HEK293 (cell line): Measurements from ENCODE around the gene DEUP1.

Experiments
- CTCF ChIA-PET: fragments of 350-600 bp; formaldehyde crosslinking; extraction: SDS; loops from one replicate; lab custom pipeline; 2021; ENCODE audit warnings: antibody characterized with exemption; lab: Yijun Ruan, JAX
- POLR2A ChIA-PET: fragments of 300-600 bp; formaldehyde crosslinking; extraction: SDS; loops from one replicate; lab custom pipeline; 2020; ENCODE audit warnings: antibody characterized with exemption, inconsistent platforms; lab: Yijun Ruan, JAX
- H3K27ac ChIP-seq: fragments of 200-500 bp; sonication (Bioruptor generic); 2 replicates; pipeline ENCODE4 v1.5.1; 2014; ENCODE audit warnings: low read depth, low read length, control low read depth, inconsistent platforms; ENCODE audit errors: extremely low read depth
- H3K36me3 ChIP-seq, 2 experiments: fragments of 200-500 bp in 1 of 2; sonication (Bioruptor generic) in 1 of 2; 1 replicate in 1 of 2; 2 replicates in 1 of 2; pipeline ENCODE4 v1.5.1; 2014 to 2017; ENCODE audit warnings: inconsistent platforms in 2 of 2, low read length in 2 of 2; ENCODE audit not compliant: control insufficient read depth in 2 of 2, insufficient read depth in 1 of 2
- H3K4me1 ChIP-seq: fragments of 200-500 bp; sonication (Bioruptor generic); 2 replicates; pipeline ENCODE4 v1.5.1; 2014; ENCODE audit warnings: mild to moderate bottlenecking, low read length, inconsistent platforms; ENCODE audit not compliant: control insufficient read depth, insufficient read depth
- H3K4me3 ChIP-seq: 2 replicates; pipeline ENCODE4 v1.5.1; 2011; ENCODE audit warnings: low read depth, mild to moderate bottlenecking, control low read depth, low read length, moderate library complexity
- H3K9me3 ChIP-seq: fragments of 200-500 bp; sonication (Bioruptor generic); 2 replicates; pipeline ENCODE4 v1.5.1; 2014; ENCODE audit warnings: low read depth, low read length, inconsistent platforms; ENCODE audit not compliant: control insufficient read depth, insufficient read depth
- GLIS1 ChIP-seq: fragments of 450-650 bp; formaldehyde crosslinking; IDR thresholded peaks from 2 replicates; pipeline ENCODE4 v1.5.1; 2016; ENCODE audit warnings: missing biosample characterization, missing genetic modification characterization
- HOXC10 ChIP-seq: sonication (generic); formaldehyde crosslinking; IDR thresholded peaks from 2 replicates; pipeline ENCODE4 v1.8.1; 2023; ENCODE audit warnings: mild to moderate bottlenecking, missing genetic modification reagents
- MZF1 ChIP-seq: fragments of 450-650 bp; formaldehyde crosslinking; IDR thresholded peaks from 2 replicates; pipeline ENCODE4 v1.5.1; 2017; ENCODE audit warnings: missing biosample characterization, missing genetic modification characterization, borderline replicate concordance
- PRDM1 ChIP-seq: fragments of 450-650 bp; formaldehyde crosslinking; IDR thresholded peaks from 2 replicates; pipeline ENCODE4; 2016; ENCODE audit warnings: missing biosample characterization, missing genetic modification characterization
- TSHZ1 ChIP-seq: fragments of 450-650 bp; formaldehyde crosslinking; IDR thresholded peaks from 2 replicates; pipeline ENCODE4 v1.5.1; 2016; ENCODE audit warnings: missing biosample characterization, missing genetic modification characterization, borderline replicate concordance
- ZFHX2 ChIP-seq: fragments of 450-650 bp; formaldehyde crosslinking; conservative IDR thresholded peaks from 2 replicates; pipeline ENCODE4 v1.5.1; 2016; ENCODE audit warnings: missing biosample characterization, missing genetic modification characterization
- ZNF132 ChIP-seq: fragments of 450-650 bp; formaldehyde crosslinking; IDR thresholded peaks from 2 replicates; pipeline ENCODE4 v1.5.1; 2017; ENCODE audit warnings: missing biosample characterization, missing genetic modification characterization, borderline replicate concordance
- ZNF138 ChIP-seq: fragments of 450-650 bp; formaldehyde crosslinking; IDR thresholded peaks from 2 replicates; pipeline ENCODE4 v1.5.1; 2016; ENCODE audit warnings: missing biosample characterization, missing genetic modification characterization, borderline replicate concordance
- ZNF16 ChIP-seq: fragments of 450-650 bp; formaldehyde crosslinking; IDR thresholded peaks from 2 replicates; pipeline ENCODE4 v1.5.1; 2016; ENCODE audit warnings: low read depth, missing biosample characterization, missing genetic modification characterization
- ZNF274 ChIP-seq, 2 experiments: fragments of 200-500 bp in 1 of 2; fragments of 450-650 bp in 1 of 2; sonication (Bioruptor generic) in 1 of 2; formaldehyde crosslinking in 1 of 2; IDR thresholded peaks; 2 replicates each; pipeline versions ENCODE4 v1.5.1 to v1.6.1; 2014 to 2016; ENCODE audit warnings: borderline replicate concordance in 1 of 2, inconsistent platforms in 1 of 2, low read length in 1 of 2, missing biosample characterization in 1 of 2, missing genetic modification characterization in 1 of 2
- ZNF600 ChIP-seq: fragments of 450-650 bp; formaldehyde crosslinking; IDR thresholded peaks from 2 replicates; pipeline ENCODE4 v1.5.1; 2016; ENCODE audit warnings: missing biosample characterization, missing genetic modification characterization
- ZNF639 ChIP-seq: fragments of 450-650 bp; formaldehyde crosslinking; IDR thresholded peaks from 2 replicates; pipeline ENCODE4 v1.5.1; 2016; ENCODE audit warnings: missing biosample characterization, missing genetic modification characterization
- ZNF654 ChIP-seq: fragments of 450-650 bp; formaldehyde crosslinking; IDR thresholded peaks from 2 replicates; pipeline ENCODE4 v1.5.1; 2016; ENCODE audit warnings: low read depth, missing biosample characterization, missing genetic modification characterization
- ZNF792 ChIP-seq: fragments of 450-650 bp; formaldehyde crosslinking; IDR thresholded peaks from 2 replicates; pipeline ENCODE4 v1.5.1; 2016; ENCODE audit warnings: missing biosample characterization, missing genetic modification characterization
- ZXDB ChIP-seq: fragments of 450-650 bp; formaldehyde crosslinking; IDR thresholded peaks from 2 replicates; pipeline ENCODE4 v1.5.1; 2016; ENCODE audit warnings: missing biosample characterization, missing genetic modification characterization
- TF ChIP-seq, protein P1 (sequence below): IDR thresholded peaks from 2 replicates; pipeline ENCODE4 v1.6.1; 2011; ENCODE audit warnings: mild to moderate bottlenecking, low read depth, low read length, borderline replicate concordance
- TF ChIP-seq, protein P2 (sequence below): fragments of 450-650 bp; formaldehyde crosslinking; IDR thresholded peaks from 2 replicates; pipeline ENCODE4 v1.5.1; 2016; ENCODE audit warnings: missing biosample characterization, missing genetic modification characterization, low read depth

Gene DEUP1

DNA sequence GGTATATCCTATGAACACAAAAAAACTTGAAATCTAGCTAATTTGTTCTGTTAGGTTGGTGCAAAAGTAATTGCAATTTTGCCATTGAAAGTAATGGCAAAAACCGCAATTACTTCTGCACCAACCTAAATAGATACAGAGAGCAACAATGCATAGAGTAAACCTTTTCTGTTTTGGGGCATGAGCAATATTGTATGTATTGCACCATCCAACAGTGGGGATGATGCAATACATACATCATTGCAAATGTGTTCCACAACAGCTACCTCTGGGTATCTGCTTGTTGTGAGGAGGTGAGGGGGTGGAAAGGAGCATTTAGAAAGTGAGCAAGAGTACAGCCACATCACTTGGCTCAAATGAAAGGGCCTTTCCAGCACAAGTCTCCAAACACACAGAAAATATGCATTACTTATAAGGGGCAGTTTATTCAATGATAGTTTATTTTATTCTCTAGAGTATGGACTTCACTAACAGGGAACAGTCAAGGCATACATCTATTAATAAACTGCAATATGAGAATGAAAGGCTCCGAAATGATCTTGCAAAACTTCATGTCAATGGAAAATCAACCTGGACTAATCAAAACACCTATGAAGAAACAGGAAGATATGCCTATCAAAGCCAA is 77.3 kb downstream of the DEUP1 start:
- no peaks in the 10 kb centered on the region for H3K36me3 ChIP-seq
- H3K4me1 ChIP-seq: no peaks in the 10 kb centered on the region
- no peak overlapping the region for H3K4me3 ChIP-seq
- no peaks in the 10 kb centered on the region for H3K9me3 ChIP-seq
- no peak overlapping the region for H3K27ac ChIP-seq
- POLR2A ChIA-PET: interaction anchor here (0.7 kb wide), 1 partner anchor 30 kb away, joined by 3 read pairs; no protein-coding TSS in a partner anchor
- TF ChIP-seq PRDM1 (tag by site-specific recombination) (0 out of 2 replicates have a peak, but pooled peaks have one; percentile 25), ZXDB (tag by site-specific recombination) (no peak), ZNF600 (tag by site-specific recombination) (no peak), ZNF792 (tag by site-specific recombination) (no peak), HOXC10 (CRISPR knock-in tag) (no peak), ZNF16 (no peak), MZF1 (no peak), ZNF274 (IDR thresholded peaks at IDR 0.05; ENCODE audit: low read length) (no peak), ZNF274 (tag by site-specific recombination; IDR thresholded peaks at IDR 0.05; ENCODE audit: borderline replicate concordance) (no peak), ZNF654 (tag by site-specific recombination) (no peak), ZFHX2 (peak; percentile 29; the same call in 1 of the 2 replicates), ZNF639 (tag by site-specific recombination) (no peak), ZNF132 (tag by site-specific recombination) (no peak), ZNF138 (no peak)
- TF ChIP-seq, protein P1, sequence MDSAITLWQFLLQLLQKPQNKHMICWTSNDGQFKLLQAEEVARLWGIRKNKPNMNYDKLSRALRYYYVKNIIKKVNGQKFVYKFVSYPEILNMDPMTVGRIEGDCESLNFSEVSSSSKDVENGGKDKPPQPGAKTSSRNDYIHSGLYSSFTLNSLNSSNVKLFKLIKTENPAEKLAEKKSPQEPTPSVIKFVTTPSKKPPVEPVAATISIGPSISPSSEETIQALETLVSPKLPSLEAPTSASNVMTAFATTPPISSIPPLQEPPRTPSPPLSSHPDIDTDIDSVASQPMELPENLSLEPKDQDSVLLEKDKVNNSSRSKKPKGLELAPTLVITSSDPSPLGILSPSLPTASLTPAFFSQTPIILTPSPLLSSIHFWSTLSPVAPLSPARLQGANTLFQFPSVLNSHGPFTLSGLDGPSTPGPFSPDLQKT: no peak
- TF ChIP-seq, protein P2, sequence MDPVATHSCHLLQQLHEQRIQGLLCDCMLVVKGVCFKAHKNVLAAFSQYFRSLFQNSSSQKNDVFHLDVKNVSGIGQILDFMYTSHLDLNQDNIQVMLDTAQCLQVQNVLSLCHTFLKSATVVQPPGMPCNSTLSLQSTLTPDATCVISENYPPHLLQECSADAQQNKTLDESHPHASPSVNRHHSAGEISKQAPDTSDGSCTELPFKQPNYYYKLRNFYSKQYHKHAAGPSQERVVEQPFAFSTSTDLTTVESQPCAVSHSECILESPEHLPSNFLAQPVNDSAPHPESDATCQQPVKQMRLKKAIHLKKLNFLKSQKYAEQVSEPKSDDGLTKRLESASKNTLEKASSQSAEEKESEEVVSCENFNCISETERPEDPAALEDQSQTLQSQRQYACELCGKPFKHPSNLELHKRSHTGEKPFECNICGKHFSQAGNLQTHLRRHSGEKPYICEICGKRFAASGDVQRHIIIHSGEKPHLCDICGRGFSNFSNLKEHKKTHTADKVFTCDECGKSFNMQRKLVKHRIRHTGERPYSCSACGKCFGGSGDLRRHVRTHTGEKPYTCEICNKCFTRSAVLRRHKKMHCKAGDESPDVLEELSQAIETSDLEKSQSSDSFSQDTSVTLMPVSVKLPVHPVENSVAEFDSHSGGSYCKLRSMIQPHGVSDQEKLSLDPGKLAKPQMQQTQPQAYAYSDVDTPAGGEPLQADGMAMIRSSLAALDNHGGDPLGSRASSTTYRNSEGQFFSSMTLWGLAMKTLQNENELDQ (tag by site-specific recombination): no peak
- CTCF ChIA-PET: no interaction called here

- ChIA-PET CTCF (interaction anchor here (0.6 kb wide), 1 partner anchor 21 kb away, joined by 4 read pairs; no protein-coding TSS in a partner anchor), POLR2A (no interaction called here)
- Histone ChIP-seq H3K4me3 (no peak overlapping the region), H3K9me3 (no peaks in the 10 kb centered on the region), H3K4me1 (no peaks in the 10 kb centered on the region), H3K36me3 (no peaks in the 10 kb centered on the region), H3K27ac (no peak overlapping the region)
- TF ChIP-seq TSHZ1 (tag by site-specific recombination) (no peak), GLIS1 (0 out of 2 replicates have a peak, but pooled peaks have one; percentile 9)
Observed at GRCh38 chr11:93410441-93410840, 79.9 kb downstream of the DEUP1 start.
